ENCODE measurements around the gene AP1M1.
"Not testable (repeated sequence)": the region's sequence is repeated elsewhere in the genome, so short reads cannot be mapped to it uniquely, and the experiment has no call there.

The AP1M1 gene

DNA sequence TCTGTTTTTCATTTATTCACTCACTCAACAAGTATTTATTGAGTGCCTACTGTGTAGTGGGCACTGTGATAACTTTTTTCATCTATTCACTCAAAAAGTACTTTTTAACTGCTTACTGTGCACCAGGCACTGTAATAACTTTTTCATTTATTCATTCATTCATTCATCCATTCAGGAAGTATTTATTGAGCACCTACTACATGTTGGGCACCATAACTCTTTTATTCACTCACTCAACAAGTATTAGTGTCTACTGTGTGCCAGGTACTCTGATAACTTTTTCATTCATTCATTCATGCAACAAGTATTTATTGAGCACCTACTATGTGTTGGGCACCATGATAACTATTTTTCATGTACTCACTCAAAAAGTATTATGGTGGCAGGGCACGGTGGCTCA, 31.3 kb upstream of the AP1M1 start:
- H3K4me3 ChIP-seq (ENCODE audit: control insufficient read depth, low read depth, low read length): no peak overlapping the region
- TF ChIP-seq, protein P1, sequence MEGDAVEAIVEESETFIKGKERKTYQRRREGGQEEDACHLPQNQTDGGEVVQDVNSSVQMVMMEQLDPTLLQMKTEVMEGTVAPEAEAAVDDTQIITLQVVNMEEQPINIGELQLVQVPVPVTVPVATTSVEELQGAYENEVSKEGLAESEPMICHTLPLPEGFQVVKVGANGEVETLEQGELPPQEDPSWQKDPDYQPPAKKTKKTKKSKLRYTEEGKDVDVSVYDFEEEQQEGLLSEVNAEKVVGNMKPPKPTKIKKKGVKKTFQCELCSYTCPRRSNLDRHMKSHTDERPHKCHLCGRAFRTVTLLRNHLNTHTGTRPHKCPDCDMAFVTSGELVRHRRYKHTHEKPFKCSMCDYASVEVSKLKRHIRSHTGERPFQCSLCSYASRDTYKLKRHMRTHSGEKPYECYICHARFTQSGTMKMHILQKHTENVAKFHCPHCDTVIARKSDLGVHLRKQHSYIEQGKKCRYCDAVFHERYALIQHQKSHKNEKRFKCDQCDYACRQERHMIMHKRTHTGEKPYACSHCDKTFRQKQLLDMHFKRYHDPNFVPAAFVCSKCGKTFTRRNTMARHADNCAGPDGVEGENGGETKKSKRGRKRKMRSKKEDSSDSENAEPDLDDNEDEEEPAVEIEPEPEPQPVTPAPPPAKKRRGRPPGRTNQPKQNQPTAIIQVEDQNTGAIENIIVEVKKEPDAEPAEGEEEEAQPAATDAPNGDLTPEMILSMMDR (IDR thresholded peaks at IDR 0.05; ENCODE audit: control insufficient read depth, insufficient read depth, low read depth, low read length, missing control alignments): no peak
- DNase-seq (ENCODE audit: low read depth): no peak

DNA sequence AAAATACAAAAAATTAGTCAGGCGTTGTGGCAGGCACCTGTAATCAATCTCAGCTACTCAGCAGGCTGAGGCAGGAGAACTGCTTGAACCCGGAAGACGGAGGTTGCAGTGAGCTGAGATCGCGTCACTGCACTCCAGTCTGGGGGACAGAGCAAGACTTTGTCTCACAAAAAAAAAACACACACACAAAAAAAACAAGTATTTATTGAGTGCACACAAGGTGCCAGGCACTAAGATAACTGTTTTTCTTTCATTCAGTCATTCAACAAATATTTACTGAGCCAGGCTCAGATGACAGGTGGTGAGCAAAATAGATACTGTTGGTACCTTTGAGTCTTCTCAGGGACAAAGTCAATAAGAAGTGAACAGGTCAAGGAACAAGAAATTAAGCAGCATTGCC, 30.7 kb upstream of the AP1M1 start:
- TF ChIP-seq, protein P1 (IDR thresholded peaks at IDR 0.05; ENCODE audit: control insufficient read depth, insufficient read depth, low read depth, low read length, missing control alignments): no peak
- DNase-seq (ENCODE audit: low read depth): no peak
- H3K4me3 ChIP-seq (ENCODE audit: control insufficient read depth, low read depth, low read length): no peak overlapping the region

DNA sequence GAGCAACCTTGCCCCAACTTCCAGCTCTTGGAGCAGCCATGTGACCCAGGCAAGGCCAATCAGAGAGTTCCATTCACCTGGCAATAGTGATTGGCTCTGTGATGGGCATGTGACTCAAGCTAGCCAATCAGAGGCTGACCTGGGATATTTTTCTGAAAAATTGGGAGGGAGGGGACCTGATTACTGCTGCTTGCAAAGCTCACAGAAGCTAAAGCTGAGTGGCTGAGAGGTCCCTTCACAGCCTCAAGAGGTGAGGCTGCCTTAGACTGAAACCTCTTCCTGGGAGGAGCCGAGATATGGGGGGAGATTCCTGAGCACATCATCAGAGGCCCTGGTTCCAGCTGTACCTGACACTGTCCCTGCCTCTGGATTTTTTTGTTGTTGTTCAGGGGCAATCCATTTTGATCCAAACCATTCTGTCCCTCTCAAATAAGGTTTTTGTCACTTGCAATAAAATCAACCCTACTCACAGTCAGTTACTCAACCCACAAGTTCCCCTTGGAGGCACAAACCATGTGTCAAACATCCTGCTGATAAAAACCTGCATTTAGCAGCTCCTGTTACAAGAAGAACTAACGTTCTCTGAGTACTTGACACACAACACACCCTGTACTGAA, 29.1 kb upstream of the AP1M1 start:
- TF ChIP-seq, protein P1 (IDR thresholded peaks at IDR 0.05; ENCODE audit: control insufficient read depth, insufficient read depth, low read depth, low read length, missing control alignments): no peak
- no peak overlapping the region for H3K4me3 ChIP-seq (ENCODE audit: control insufficient read depth, low read depth, low read length)
- DNase-seq (ENCODE audit: low read depth): no peak

DNA sequence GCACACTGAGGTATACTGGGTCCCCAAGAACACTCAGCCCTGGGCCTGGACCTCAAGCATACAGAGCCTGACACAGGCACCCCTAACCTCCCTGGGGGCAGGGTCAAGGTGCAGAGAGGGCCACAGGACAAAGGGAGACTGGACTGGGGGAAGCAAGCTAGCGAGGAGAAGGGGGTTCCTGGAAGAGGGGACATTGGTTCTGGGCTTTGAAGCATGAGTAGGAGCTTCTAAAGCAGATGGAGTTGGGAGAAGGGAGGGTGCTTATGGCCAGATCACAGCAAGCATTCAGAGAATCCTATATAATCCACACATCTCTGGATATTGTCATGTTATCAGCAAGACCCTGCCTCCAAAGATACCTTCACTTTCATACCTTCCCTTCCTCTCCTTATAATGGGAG, 27.6 kb upstream of the AP1M1 start:
- H3K4me3 ChIP-seq (ENCODE audit: control insufficient read depth, low read depth, low read length): no peak overlapping the region
- DNase-seq (ENCODE audit: low read depth): no peak

DNA sequence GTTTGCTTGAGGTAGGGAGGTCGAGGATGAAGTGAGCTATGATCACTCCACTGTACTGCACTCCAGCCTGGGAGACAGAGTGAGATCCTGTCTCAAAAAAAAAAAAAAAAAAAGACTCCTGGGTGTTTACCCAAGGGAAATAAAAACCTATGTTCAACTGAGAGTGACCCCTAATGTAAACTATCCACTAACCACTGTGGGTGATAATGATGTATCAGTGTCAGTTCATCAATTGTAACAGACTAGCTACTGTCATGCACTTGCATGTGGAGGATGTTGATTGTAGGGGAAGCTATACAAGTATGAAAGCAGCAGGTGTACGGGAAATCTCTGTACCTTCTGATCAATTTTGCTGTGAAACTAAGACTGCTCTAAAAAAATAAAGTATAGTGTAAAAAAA, 21.8 kb upstream of the AP1M1 start:
- no peak overlapping the region for H3K4me3 ChIP-seq (ENCODE audit: control insufficient read depth, low read depth, low read length)
- TF ChIP-seq, protein P1 (IDR thresholded peaks at IDR 0.05; ENCODE audit: control insufficient read depth, insufficient read depth, low read depth, low read length, missing control alignments): no peak
- no peak for DNase-seq (ENCODE audit: low read depth)

More for the DNA sequence above, 27.6 kb upstream of the AP1M1 start:
- TF ChIP-seq, protein P1 (IDR thresholded peaks at IDR 0.05; ENCODE audit: control insufficient read depth, insufficient read depth, low read depth, low read length, missing control alignments): no peak

DNA sequence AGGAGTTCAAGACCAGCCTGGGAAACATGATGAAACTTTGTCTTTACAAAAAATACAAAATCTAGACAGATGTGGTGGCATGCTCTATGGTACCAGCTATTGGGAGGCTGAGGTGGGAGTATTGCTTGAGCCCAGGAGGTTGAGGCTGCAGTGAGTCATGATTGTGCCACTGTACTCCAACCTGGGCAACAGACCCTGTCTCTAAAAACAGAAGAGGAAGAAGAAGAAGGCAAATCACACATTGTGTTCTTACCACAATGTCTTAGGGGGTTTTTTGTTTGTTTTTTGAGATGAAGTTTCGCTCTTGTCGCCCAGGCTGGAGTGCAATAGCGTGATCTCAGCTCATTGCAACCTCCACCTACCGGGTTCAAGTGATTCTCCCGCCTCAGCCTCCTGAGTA, 18.8 kb upstream of the AP1M1 start:
- not testable (repeated sequence) for DNase-seq (ENCODE audit: low read depth); H3K4me3 ChIP-seq (ENCODE audit: control insufficient read depth, low read depth, low read length)

DNA sequence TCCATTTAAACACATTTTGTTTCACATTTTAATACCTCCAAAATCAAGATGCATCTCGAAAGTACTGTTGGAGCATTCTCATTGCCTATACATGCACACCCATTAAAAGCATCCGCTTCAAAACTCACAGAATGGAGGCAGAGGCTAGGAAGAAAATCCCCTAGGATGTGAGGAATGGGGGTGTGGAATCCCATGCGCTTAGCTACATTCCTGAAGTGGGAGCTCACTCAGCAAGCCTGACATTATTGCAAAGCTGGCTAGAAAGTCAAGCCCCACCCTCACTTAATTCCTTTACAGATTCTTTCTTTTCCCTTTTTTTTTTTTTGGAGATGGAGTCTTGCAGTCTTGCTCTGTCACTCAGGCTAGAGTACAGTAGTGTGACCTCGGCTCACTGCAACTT, 17.1 kb upstream of the AP1M1 start:
- H3K4me3 ChIP-seq (ENCODE audit: control insufficient read depth, low read depth, low read length): no peak overlapping the region
- TF ChIP-seq, protein P1 (IDR thresholded peaks at IDR 0.05; ENCODE audit: control insufficient read depth, insufficient read depth, low read depth, low read length, missing control alignments): no peak
- DNase-seq (ENCODE audit: low read depth): peak; percentile 54

Data from AG09309 (cell line).